Bronchial epithelial cell (primary cell): Measurements from ENCODE around the gene TUBB3. TPM values are rescaled to one million over a fixed set of nuclear protein-coding genes. Genes with fewer than 3 reads are reported as not detected.

Source experiments
- DNase-seq: peaks from one replicate; pipeline ENCODE4 v3.0.0-alpha.2; 2010; ENCODE audit warnings: low read depth
- FAIRE-seq: peaks from 2 replicates; lab custom pipeline; 2011; peaks lifted over from hg19 to GRCh38; lab: Jason Lieb, UNC
- H3K27me3 ChIP-seq: 2 replicates; pipeline ENCODE4 v1.5.1; 2011; ENCODE audit warnings: low read length; ENCODE audit not compliant: control insufficient read depth, insufficient read depth
- H3K36me3 ChIP-seq: 2 replicates; pipeline ENCODE4 v1.5.1; 2011; ENCODE audit warnings: low read length; ENCODE audit not compliant: control insufficient read depth, insufficient read depth
- H3K4me3 ChIP-seq: 2 replicates; pipeline ENCODE4 v1.5.1; 2011; ENCODE audit warnings: mild to moderate bottlenecking, low read depth, low read length, control low read depth
- total RNA-seq: library from RNA; depleted of rRNA; stranded (reverse); fragments of >200 nt; gene quantifications from 2 replicates; pipeline ENCODE4 v1.2.1, GENCODE V29; 2014
- TF ChIP-seq, protein P1 (sequence below): IDR thresholded peaks from 2 replicates; pipeline ENCODE4 v1.5.1; 2011; ENCODE audit warnings: mild to moderate bottlenecking, moderate library complexity, low read length, control low read depth, inconsistent platforms; ENCODE audit not compliant: insufficient read depth, severe bottlenecking

Gene TUBB3
- total RNA-seq, 1 donor from 2014 or later, result 24.5 TPM

DNA sequence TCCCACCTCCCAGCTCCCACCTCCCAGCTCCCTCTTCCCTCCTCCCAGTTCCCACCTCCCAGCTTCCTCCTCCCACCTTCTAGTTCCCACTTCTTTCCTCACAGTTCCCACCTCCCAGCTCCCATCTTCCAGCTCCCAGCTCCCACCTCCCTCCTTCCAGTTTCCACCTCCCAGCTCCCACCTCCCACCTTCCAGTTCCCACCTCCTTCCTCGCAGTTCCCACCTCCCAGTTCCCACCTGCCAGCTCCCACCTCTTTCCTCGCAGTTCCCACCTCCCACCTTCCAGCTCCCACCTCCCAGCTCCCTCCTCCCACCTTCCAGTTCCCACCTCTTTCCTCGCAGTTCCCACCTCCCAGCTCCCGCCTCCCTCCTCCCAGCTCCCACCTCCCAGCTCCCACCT lies 14.9 kb upstream of the TUBB3 start:
- TF ChIP-seq, protein P1, sequence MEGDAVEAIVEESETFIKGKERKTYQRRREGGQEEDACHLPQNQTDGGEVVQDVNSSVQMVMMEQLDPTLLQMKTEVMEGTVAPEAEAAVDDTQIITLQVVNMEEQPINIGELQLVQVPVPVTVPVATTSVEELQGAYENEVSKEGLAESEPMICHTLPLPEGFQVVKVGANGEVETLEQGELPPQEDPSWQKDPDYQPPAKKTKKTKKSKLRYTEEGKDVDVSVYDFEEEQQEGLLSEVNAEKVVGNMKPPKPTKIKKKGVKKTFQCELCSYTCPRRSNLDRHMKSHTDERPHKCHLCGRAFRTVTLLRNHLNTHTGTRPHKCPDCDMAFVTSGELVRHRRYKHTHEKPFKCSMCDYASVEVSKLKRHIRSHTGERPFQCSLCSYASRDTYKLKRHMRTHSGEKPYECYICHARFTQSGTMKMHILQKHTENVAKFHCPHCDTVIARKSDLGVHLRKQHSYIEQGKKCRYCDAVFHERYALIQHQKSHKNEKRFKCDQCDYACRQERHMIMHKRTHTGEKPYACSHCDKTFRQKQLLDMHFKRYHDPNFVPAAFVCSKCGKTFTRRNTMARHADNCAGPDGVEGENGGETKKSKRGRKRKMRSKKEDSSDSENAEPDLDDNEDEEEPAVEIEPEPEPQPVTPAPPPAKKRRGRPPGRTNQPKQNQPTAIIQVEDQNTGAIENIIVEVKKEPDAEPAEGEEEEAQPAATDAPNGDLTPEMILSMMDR, result no peak
- Histone ChIP-seq H3K27me3 (no peaks in the 10 kb centered on the region), H3K4me3 (no peak overlapping the region), H3K36me3 (peaks cover 37% of the 10 kb centered on the region)
- FAIRE-seq (no peak), DNase-seq (no peak)

DNA sequence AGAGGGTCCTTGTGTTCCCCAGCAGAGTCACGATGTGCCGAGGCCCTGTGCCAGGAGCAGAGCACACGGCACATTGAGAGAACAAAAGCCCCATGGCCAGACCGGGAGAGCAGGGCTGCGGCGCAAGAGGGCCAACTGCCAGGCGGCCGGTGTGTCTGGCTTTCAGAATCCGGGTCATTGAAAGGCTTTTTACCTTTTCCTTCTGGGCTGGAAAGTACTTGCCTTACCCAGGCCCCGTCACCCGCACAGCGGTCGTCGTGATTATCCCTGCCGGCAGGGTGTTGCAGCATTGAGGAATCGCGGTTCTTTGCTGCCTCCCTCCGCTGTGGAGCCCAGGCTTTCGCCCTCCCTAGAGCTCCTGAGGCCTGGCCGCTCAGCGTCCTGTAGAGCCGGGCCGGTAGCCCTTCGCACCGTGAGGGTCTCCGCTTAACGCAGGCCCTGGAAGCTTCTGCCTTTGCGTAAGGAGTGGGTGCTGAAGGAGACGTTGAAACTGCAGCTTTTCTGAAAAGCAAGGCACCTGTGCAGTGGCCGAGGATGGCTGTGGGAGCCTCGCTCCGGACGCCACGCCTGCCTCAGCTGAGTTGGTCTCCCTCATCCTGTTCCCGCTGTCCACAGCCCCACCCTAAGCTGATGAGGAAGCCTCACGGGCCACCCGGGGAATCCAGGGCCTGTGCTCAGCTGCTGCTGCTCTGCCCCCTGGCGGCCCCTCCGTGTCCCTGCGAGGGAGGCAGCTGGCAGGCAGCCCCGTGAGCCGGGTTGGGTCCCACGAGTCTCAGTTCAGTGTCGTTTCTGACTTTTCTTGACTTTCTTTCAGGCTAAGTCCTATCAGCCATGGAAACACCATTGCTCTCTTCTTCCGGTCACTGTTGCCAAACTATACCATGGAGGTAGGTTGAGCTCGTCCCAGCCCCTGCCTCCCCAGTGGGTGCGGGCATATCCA lies 13.1 kb upstream of the TUBB3 start:
- Histone ChIP-seq H3K36me3 (peaks cover 30% of the 10 kb centered on the region), H3K27me3 (no peaks in the 10 kb centered on the region), H3K4me3 (no peak overlapping the region)
- FAIRE-seq, result peak; percentile 84
- TF ChIP-seq, protein P1, result peak; percentile 96
- DNase-seq, result peak; percentile 49

DNA sequence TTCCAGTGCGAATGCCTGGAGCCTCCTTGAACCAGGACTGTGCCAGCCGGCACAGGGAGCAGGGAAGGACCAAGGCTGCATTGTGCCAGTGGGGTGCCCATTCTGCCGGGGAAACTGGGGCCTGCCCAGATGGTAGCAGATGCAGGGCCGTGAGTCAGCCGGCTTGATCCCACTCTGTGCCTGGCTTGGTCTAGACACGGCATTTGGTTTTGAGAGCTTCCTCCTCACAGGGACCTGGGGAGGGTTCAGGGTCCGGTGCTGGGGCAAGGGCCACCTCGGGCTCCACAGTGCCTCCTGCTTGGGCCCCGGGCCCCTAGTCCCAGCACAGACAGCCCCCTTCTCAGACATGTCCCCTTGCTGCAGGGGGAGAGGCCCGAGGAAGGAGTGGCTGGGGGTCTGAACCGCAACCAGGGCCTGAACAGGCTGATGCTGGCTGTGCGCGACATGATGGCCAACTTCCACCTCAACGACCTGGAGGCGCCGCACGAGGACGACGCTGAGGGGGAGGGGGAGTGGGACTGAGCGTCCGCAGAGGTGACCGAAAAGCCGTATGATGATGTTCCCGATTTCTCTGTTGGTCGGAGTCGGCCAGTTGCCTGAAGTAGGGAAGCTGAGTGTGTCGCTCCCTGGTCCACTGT lies 12.3 kb upstream of the TUBB3 start:
- FAIRE-seq (no peak), DNase-seq (no peak)
- Histone ChIP-seq H3K4me3 (no peak overlapping the region), H3K36me3 (peaks cover 27% of the 10 kb centered on the region), H3K27me3 (no peaks in the 10 kb centered on the region)
- TF ChIP-seq, protein P1, result no peak

DNA sequence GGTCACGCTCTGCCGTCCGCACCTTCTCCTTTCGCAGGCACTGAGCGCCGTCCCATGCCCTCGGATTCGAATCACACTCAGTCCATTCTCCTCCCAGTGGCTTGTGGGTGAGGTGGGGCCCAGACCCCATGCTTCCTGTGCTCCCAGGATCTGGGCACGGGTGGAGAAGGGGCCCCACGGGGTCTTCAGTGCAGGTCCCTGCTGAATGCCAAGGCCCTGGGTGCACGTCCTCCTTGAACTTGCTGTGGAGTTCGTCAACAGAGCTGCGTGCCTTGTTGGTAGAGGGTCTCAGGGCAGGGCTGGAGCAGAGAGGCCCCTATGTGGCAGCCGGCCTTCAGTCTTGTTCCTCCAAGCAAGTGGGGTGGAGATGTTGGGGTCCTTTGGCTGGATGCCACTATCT lies 11.8 kb upstream of the TUBB3 start:
- no peak for FAIRE-seq
- no peak overlapping the region for H3K4me3 ChIP-seq
- TF ChIP-seq, protein P1, result no peak
- no peaks in the 10 kb centered on the region for H3K27me3 ChIP-seq
- H3K36me3 ChIP-seq, result peaks cover 24% of the 10 kb centered on the region
- DNase-seq, result no peak

DNA sequence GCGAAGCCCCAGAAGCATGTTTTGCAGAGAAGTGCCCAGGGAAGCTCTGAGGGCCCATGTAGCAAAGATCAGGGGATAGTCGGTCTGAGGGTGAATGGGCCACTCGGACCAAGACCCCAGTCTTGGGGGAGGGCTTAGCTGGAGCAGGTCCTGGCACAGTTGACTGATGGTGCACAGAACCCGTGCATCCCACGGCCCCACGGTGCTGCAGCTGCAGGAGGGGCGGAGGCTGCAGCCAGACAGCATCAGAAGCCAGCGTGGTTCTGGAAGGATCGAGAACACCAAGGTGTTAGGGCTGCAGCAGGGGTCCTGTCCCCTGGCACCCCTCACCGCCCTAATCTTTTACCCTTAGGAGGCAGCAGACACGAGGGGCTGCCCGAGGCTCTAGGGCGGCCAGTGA lies 11.0 kb upstream of the TUBB3 start:
- FAIRE-seq, result no peak
- TF ChIP-seq, protein P1, result no peak

More for the DNA sequence above, 11.0 kb upstream of the TUBB3 start:
- Histone ChIP-seq H3K27me3 (no peaks in the 10 kb centered on the region), H3K4me3 (no peak overlapping the region), H3K36me3 (peaks cover 18% of the 10 kb centered on the region)
- no peak for DNase-seq
